OCI-LY3 (cell line): ENCODE results near the gene SERPINB11.

Experiments
- H2AFZ ChIP-seq: fragments of 200-600, 300-600 bp; shearing (Covaris generic); 2 replicates; pipeline ENCODE4 v1.6.0; 2014; ENCODE audit warnings: antibody characterized with exemption, low read depth, low read length
- H3K27ac ChIP-seq: fragments of 200-600, 300-600 bp; sonication (generic); 2 replicates; pipeline ENCODE4 v1.5.1; 2014; ENCODE audit warnings: mild to moderate bottlenecking, low read length, moderate library complexity, mixed read lengths
- H3K27me3 ChIP-seq: fragments of 200-600, 300-600 bp; sonication (generic); 2 replicates; pipeline ENCODE4 v1.6.1; 2014; ENCODE audit warnings: low read depth, low read length, mixed read lengths
- H3K36me3 ChIP-seq: fragments of 200-600, 300-600 bp; sonication (generic); replicated peaks from 2 replicates; pipeline ENCODE3; 2014; ENCODE audit warnings: low read depth, low read length, mixed read lengths
- H3K4me1 ChIP-seq: fragments of 300-600, 200-600 bp; sonication (generic); 2 replicates; pipeline ENCODE4 v1.6.1; 2014; ENCODE audit warnings: low read length, mixed read lengths
- H3K4me2 ChIP-seq: fragments of 200-600, 300-600 bp; sonication (generic); 2 replicates; pipeline ENCODE4 v1.6.1; 2014; ENCODE audit warnings: low read length, mixed read lengths
- H3K4me3 ChIP-seq: fragments of 300-600, 200-600 bp; sonication (generic); 2 replicates; pipeline ENCODE4 v1.5.1; 2014; ENCODE audit warnings: antibody characterized with exemption, mild to moderate bottlenecking, low read length, moderate library complexity
- H3K79me2 ChIP-seq: fragments of 300-600, 200-600 bp; shearing (Covaris generic); 2 replicates; pipeline ENCODE4 v1.6.1; 2014; ENCODE audit warnings: mild to moderate bottlenecking, low read length, mixed read lengths
- H3K9ac ChIP-seq: fragments of 300-600, 200-600 bp; shearing (Covaris generic); 2 replicates; pipeline ENCODE4 v1.6.0; 2014; ENCODE audit warnings: mild to moderate bottlenecking, low read length, moderate library complexity
- H3K9me3 ChIP-seq: fragments of 200-600, 300-600 bp; shearing (Covaris generic); 2 replicates; pipeline ENCODE4 v1.6.1; 2014; ENCODE audit warnings: low read length, mixed read lengths; ENCODE audit not compliant: insufficient read depth
- H4K20me1 ChIP-seq: fragments of 200-600, 300-600 bp; sonication (generic); 2 replicates; pipeline ENCODE4 v1.6.1; 2016; ENCODE audit warnings: low read length, mixed read lengths; ENCODE audit not compliant: insufficient read depth
- EZH2phosphoT487 ChIP-seq: fragments of 200-600 bp; shearing (Covaris generic); IDR thresholded peaks from 2 replicates; pipeline ENCODE4 v1.6.1; 2018; ENCODE audit warnings: antibody characterized with exemption, mixed run types, low read depth
- TF ChIP-seq, protein P1 (sequence below): fragments of 200-600, 300-600 bp; sonication (generic); IDR thresholded peaks from 2 replicates; pipeline ENCODE4 v1.5.1; 2014; ENCODE audit warnings: antibody characterized with exemption, low read length, low read depth

The SERPINB11 gene

DNA sequence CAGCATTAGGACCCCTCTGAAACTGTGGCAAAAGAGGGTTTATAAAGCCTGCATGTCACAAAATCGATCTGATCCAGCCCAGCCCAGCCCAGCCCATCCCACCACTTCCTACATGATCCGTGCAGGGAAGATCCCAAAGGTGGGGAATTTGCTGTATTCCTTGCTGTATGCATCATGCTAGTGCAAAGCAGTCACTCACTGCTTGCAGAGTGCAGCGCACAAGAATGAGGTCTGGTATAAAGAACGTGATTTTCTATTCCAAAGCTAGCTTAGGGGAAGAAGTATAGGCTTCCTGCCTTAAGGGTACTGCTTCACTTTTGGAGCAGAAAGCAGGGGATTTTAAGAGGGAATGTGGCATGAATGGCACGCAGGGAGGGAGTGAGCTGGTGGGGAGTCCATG lies 18.9 kb upstream of the SERPINB11 start:
- Histone ChIP-seq H3K27me3 (peaks cover 18% of the 10 kb centered on the region; the same call in 1 of the 2 replicates), H3K27ac (no peak overlapping the region), H4K20me1 (no peaks in the 10 kb centered on the region), H3K4me1 (no peaks in the 10 kb centered on the region), H3K4me3 (no peak overlapping the region), H3K4me2 (no peak overlapping the region), H2AFZ (no peak overlapping the region), H3K79me2 (no peaks in the 10 kb centered on the region), H3K9ac (no peak overlapping the region), H3K36me3 (no peaks in the 10 kb centered on the region), H3K9me3 (no peaks in the 10 kb centered on the region)
- no peak for TF ChIP-seq EZH2phosphoT487
- TF ChIP-seq, protein P1, sequence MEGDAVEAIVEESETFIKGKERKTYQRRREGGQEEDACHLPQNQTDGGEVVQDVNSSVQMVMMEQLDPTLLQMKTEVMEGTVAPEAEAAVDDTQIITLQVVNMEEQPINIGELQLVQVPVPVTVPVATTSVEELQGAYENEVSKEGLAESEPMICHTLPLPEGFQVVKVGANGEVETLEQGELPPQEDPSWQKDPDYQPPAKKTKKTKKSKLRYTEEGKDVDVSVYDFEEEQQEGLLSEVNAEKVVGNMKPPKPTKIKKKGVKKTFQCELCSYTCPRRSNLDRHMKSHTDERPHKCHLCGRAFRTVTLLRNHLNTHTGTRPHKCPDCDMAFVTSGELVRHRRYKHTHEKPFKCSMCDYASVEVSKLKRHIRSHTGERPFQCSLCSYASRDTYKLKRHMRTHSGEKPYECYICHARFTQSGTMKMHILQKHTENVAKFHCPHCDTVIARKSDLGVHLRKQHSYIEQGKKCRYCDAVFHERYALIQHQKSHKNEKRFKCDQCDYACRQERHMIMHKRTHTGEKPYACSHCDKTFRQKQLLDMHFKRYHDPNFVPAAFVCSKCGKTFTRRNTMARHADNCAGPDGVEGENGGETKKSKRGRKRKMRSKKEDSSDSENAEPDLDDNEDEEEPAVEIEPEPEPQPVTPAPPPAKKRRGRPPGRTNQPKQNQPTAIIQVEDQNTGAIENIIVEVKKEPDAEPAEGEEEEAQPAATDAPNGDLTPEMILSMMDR = no peak

GRCh38 chr18:63684718-63685117 lies 18.0 kb upstream of the SERPINB11 start:
- Histone ChIP-seq H3K9ac (no peak overlapping the region), H3K27ac (no peak overlapping the region), H3K9me3 (no peaks in the 10 kb centered on the region), H3K79me2 (no peaks in the 10 kb centered on the region), H3K4me1 (no peaks in the 10 kb centered on the region), H2AFZ (no peak overlapping the region), H3K27me3 (peaks cover 18% of the 10 kb centered on the region; the same call in 1 of the 2 replicates), H3K4me2 (no peak overlapping the region), H4K20me1 (no peaks in the 10 kb centered on the region), H3K4me3 (no peak overlapping the region), H3K36me3 (no peaks in the 10 kb centered on the region)
- no peak for TF ChIP-seq EZH2phosphoT487
- TF ChIP-seq, protein P1 = no peak

DNA sequence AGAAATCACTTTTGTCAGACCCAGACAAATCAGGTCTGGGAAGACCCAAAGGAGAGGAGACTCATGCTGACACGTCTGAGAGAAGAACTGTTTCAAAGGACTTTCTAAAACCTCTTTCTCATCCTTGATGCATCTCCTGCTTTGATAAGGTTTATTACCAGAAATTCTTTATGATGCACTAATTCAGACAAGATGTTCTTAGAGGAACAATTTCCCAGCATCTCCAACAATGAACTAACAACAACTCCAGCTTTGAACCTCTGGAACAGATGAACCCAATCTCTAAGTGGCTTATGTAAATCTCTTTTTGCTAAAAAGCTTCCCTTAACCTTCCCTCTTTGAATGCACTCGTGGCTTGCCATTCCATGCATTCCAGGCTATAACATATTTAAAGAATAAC lies 15.9 kb upstream of the SERPINB11 start:
- Histone ChIP-seq H3K79me2 (no peaks in the 10 kb centered on the region), H3K27ac (no peak overlapping the region), H3K4me1 (no peaks in the 10 kb centered on the region), H3K9me3 (no peaks in the 10 kb centered on the region), H3K27me3 (peaks cover 18% of the 10 kb centered on the region; the same call in 1 of the 2 replicates), H3K4me3 (no peak overlapping the region), H3K9ac (no peak overlapping the region), H3K36me3 (no peaks in the 10 kb centered on the region), H3K4me2 (no peak overlapping the region), H4K20me1 (no peaks in the 10 kb centered on the region), H2AFZ (no peak overlapping the region)
- TF ChIP-seq EZH2phosphoT487 = no peak
- TF ChIP-seq, protein P1 = no peak

- no peak overlapping the region for H2AFZ ChIP-seq
- peaks cover 13% of the 10 kb centered on the region; the same call in 1 of the 2 replicates for H3K27me3 ChIP-seq
- no peak for TF ChIP-seq EZH2phosphoT487
- TF ChIP-seq, protein P1 = no peak
- H3K79me2 ChIP-seq = no peaks in the 10 kb centered on the region
- no peaks in the 10 kb centered on the region for H4K20me1 ChIP-seq
- H3K4me2 ChIP-seq = no peak overlapping the region
- no peaks in the 10 kb centered on the region for H3K4me1 ChIP-seq
- H3K4me3 ChIP-seq = no peak overlapping the region
- H3K9ac ChIP-seq = no peak overlapping the region
- H3K27ac ChIP-seq = no peak overlapping the region
- H3K36me3 ChIP-seq = no peaks in the 10 kb centered on the region
- no peaks in the 10 kb centered on the region for H3K9me3 ChIP-seq
Measured at GRCh38 chr18:63689064-63689463, 13.7 kb upstream of the SERPINB11 start.
